Endometrial microvascular endothelial cells (primary cell): ENCODE data around the gene CRACDL. TPM values are rescaled to one million over a fixed set of nuclear protein-coding genes. Genes with fewer than 3 reads are reported as not detected.

Source experiments
- in situ Hi-C: cut with HindIII; loops from 2 replicates; pipeline ENCODE4 v1.10.0; 2017; ENCODE audit warnings: low sequenced_read_pairs, low pct_unique_long_range_greater_than_20kb; ENCODE audit errors: inconsistent ontology term
- total RNA-seq: library from RNA; depleted of rRNA; stranded (reverse); fragments of >200 nt; gene quantifications from one replicate; pipeline ENCODE4 v1.2.3, GENCODE V29; 2015; ENCODE audit errors: inconsistent ontology term

Gene CRACDL
- total RNA-seq, 1 donor from 2014 or later = 8.2 TPM

DNA sequence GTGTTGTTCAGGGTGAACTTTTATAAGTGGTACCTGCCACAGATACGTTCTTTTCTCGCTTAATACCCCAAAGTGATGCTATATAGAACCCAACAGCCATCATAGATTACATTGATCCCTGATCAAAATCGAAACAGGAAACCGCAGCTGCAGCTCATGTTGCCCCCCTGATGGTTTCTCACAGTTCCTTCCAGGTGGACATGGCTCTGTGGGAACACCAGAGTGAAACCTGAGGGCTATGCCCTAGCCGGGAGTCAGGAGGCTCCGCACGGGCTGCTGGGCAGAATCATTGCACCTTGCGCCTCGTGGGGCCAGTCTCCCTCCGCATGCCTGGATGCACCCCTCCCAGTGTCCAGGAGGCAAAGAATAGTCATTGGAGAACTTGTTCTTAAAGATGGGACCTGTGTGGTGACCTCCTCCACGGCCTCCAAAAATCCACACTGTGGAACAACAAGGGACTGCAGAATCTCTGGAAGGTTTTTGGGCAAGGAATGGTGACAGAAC lies 61.8 kb downstream of the CRACDL start:
- in situ Hi-C loops = no loop called here

DNA sequence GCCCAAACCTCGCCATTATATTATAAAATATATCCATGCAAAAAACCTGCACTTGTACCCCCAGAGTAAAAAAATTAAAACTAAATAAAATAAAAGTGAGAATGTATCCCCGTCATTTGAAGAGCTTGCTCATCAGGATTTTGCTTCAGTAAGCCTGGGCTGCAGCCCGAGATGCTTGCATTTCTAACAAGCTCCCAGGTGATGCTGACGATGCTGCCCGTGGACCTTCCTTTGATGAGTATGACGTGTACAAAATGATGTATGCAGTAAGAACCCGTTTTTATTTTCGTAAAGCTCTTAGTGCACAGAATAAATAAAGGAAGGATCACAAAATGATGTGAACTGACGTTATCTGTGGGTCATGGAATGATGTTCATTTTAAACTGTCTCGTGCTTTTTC lies 63.5 kb downstream of the CRACDL start:
- in situ Hi-C loops = no loop called here

DNA sequence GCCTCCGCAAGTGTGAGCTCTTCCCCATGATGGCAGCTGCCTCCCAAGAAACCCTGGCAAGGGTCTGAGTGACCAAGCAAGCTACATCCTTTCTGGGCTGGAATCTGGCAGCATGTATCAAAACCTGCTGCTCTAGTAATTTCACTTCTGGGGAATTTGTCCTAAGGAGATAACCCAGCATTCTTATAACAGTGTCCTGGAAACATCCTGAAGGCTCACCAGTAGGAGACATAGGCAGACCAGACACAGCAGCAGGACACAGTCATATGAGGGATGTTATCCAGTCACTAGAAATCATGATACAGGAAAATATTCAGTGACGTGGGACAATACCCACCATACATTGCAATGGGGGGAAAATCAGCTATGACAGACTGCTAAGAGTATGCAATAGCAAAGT lies 64.5 kb downstream of the CRACDL start:
- in situ Hi-C loops = no loop called here

DNA sequence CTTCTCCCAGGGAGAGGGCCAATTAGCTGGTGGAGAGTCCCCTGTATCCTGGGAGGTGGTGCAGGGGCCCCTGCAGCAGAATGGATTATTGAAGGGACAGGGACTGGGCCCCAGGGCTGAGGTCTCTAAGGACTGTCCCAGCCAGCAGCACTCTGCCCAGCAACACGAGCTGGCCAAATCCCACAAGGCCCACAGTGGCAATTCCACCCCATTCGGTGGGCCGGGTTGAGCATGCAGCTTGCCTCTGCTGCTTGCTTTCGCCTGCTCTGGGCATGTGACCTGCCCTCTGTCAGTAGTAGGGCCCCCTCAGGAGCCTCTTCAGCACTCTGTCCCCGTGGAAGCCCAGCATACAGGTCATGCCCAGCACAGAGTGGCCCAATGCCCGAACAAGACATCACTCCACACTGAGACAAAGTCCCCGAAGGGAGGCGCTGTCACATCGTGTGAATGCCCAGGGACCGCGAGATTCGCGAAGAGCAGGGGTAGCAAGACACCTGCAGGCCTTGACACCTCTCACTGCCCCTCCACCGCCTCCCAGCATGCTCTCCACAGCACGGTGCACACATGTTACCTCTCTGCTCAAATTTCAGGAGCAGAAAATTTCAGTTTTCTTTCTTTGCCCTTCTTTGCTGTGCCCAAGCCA lies 65.4 kb downstream of the CRACDL start:
- in situ Hi-C loops = no loop called here

DNA sequence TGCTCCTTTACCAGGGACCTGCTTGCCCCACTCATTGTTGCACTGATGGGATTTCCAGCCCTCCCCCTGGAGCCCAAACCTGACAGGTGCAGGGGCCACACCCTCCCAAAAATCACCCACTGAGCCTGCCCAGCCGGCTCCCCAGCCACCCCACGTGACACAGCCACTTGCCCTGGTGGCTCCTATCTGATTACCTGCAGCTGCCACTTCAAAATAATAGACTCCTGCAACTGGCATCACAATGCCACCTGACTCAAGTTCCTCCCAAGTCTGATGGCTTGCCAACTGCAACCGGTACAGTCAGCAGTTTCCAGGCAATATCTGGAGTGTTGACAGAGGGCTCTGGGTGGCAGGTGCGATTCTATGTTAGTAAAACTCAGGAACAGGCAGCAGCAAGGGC lies 66.2 kb downstream of the CRACDL start:
- in situ Hi-C loops = no loop called here

DNA sequence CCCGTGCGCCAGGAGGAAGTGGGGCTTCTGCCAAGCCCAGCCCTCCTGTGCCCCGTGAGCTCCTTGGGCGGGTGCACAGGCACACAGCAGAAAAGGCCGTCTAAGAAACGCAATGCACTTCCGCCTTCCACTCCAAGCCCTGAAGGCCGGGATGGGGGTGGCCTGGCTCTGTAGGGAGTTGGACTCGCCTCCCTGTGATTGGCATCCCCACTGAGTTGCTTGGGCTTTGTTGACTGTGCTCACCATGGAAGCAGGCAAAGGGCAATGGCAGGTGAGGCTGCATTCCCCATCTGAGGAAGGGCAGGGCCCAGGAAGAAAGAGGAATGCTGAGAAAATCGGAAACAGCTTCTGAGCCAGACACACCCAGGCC lies 66.8 kb downstream of the CRACDL start:
- in situ Hi-C loops = no loop called here

DNA sequence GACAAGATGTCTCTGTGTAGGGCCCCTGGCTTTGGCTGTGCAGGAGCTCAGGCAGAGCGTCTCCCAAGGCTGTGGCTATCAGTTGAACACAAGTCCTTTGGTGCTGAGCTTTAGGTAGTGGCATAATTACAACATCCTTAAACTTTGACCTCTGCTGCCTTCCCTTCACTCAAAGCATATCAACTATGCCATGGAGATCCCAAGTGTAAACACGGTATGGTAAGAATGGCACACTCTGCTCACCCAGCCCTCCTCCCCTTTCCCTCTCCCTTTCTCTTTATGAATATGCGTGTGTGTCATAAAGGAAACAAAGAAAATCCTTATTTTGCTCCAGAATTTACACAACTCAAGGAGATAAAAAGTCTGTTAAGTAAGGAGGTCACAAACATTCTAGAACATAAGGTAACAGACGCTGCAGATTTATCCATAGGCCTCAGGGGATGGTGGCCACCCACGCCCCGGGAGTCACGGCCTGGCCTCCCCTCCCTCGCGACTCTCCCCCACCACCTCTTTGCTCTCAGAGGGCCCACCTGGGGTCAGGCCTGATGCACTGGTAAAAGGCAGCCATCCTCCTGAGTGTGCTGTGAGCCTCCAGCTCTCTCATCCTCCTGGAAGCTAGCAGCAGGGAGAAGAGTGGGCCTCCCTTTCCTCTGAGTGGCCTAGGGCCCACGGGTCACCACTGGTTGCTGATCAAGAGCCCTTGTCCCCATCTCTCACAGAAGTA lies 67.3 kb downstream of the CRACDL start:
- in situ Hi-C loops = no loop called here

DNA sequence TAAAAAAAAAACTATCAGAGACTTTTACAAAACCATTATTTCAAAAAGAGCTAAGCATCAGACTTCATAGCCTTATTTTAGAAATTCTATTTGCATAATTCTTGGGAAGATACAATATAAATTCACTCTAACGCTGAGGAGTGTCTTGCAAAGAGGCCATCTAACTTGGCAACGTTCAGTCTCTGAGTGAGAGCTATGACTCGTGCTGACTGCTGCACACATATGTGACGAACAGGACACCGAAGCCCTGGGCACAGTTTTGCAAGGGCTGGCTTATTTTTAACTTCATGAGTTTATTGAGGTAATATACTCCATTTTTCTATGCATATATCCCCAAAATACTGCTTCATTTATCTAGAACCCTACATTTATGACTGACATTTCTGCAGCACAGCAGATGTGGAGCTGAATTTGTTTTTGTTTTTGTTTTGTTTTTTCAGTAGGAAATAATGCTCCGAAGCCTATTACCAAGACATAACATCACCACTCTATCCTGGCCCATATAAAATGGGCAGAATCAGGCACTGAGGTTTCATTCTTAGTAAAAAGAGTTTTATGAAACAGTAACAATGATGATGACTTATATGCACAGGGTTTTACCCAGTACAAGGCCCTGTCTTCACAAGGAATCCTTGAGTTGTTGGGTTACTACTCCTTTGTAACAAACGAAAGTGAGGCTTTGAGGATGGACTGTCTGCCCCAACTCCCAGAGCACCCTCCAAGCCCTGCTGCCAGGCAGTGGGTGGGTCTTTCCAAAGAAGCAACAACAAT lies 68.3 kb downstream of the CRACDL start:
- in situ Hi-C loops = no loop called here

DNA sequence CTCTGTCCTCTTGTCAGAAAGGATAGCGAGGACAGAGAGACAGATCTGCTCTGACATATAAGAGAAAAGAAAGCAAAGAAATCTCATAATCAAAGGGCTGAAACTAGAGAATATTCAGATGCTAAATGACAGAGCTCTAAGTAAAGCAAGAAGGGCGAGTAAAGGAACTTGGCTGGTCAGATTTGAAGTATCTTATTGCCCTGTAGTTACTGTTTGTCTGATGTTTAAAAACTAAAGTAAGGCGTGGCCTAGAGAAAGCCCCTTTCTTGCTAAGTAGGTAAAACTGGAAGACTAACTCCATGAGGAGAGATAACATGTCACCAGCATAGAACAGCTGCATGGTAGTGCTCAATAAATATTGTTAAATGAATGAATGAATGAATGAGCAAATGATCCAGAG lies 70.0 kb downstream of the CRACDL start:
- in situ Hi-C loops = no loop called here

DNA sequence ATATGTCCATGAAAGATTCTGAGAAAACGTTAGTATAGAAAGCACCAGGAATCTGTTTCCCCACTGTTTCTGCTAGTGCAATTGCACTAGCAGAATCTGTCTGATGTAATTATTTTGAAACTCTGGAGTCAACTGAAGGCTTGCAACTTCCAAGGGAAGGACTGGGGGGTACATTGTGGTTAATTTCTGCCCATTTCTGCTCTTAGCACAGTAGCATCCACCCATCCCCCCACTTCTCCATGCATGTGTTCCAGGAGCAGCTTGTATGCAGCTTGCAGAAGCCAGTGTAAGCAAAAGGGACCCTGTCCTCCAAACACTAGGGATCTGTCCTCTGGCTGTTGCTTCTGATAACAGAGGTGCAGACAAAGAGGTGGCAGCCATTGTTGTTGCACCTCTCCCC lies 74.4 kb downstream of the CRACDL start:
- in situ Hi-C loops = no loop called here

DNA sequence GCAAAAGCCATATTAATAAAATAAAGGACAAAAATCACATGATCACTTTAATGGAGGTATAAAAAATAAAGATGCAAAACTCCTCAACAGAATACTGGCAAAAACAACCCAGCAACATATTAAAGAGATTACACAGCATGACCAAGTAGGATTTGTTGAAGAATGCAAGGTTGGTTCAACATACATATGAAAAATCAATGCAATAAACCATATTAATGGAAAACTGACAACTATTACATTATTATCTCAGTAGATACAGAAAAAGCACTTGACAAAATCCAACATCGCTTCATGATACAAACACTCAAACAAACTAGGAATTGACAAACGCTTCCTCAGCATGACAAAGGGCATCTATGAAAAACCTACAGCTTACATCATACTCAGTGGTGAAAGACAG lies 76.7 kb downstream of the CRACDL start:
- in situ Hi-C loops = no loop called here

DNA sequence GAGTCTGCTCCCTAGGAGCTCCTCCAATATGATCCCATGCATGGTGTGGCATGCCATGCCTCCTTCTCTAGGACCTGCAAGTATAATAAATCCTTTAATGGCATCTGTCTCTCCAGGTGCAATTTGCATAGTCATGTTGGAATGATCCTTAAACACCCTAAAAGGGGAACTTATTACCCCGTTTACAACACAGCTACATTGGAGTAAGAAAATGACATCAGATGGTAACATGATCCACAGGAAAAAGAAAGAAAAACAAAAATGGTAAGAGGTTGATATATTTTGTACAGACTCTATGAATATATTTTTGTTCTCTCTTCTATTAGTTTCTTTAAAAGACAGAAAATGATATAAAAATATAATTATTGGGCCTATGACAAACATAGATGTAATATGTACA lies 79.0 kb downstream of the CRACDL start:
- in situ Hi-C loops = no loop called here

DNA sequence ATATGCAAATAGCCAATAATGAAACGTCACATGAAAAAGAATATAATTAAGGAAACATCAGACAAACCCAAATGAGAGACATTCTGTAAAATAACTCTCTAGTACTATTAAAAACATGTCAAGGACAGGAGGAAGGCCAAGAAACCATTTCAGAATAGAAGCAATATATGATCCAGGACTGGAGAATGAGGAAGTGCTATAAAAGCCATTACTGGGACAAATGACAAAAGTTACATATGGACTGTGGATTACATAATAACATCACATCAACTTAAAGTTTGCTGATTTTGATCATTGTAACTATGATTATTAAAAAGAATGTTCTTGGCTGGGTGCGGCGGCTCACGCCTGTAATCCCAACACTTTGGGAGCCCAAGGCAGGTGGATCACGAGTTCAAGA lies 81.3 kb downstream of the CRACDL start:
- in situ Hi-C loops = no loop called here

DNA sequence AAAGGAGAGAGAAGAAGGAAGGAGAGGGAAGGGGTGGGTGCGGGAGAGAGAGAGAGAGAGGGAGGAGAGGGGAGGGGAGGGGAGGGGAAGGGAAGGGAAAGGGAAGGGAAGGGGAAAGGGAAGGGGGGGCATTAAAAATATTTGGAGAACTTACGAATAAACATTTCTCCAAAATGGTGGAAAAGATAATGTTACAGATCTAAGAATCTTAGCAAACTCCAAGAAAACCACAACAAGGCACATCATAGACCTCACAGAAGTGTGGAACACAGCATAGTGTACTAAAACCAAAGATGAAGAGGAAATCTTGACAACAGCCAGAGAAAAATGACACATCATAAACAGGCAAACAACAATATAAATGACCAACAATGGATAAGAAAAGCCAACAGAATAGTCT lies 83.1 kb downstream of the CRACDL start:
- in situ Hi-C loops = no loop called here

DNA sequence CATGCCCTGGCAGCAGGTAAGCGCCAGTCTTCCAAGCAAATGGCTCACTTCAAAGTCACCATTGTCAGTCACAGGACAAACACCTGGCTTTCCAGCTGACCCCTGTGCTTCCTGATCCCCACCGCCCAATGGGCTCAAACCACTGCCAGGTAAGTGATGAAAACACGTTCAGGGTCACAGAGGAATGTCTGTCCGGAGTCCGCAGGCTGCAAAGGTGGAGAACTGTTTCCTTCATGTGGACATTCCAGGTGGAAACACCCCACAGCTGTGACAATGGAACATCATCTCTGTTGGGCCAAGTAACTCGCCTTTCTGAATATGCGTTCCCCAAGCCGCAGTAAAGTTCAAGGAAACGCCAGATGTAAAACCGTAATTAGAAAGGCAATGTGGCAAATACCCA lies 86.0 kb downstream of the CRACDL start:
- in situ Hi-C loops = no loop called here

DNA sequence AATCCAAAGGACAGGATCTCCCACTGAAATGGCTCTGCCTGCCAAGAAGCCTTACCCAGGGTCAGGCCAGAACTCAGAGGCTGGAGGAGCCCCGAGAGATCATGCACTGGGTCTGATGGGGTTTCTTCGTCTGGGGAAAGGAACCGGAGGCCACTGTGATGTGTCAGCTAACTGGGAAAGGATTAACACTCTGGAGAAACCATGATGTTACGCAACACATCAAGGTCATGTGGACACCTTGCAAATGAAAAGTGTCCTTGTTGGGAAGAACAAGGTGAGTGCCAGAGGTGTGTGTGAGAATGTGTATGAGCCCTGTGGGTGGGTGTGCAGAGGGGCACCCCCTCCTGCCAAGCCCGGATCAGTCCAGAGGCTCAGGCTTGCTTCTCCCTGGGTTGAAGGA lies 86.9 kb downstream of the CRACDL start:
- in situ Hi-C loops = no loop called here

DNA sequence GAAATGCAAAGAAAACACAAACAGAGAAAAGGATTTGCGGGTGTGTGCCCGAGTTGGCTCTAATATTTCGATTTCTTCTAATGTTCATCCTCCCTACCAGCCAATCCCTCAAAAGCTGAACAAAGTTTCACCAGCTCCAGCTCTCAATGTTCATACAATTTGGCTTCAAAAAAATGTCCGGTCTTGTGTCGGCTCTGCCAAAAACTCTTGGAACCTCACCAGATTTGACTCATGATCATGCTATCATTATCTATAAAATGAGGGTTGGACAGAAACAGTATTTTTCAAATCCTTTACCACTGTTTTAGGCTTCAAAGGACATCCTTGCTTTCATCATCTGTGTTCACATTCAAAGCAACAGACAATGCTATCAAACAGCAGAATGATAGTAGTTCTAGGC lies 88.2 kb downstream of the CRACDL start:
- in situ Hi-C loops = no loop called here

DNA sequence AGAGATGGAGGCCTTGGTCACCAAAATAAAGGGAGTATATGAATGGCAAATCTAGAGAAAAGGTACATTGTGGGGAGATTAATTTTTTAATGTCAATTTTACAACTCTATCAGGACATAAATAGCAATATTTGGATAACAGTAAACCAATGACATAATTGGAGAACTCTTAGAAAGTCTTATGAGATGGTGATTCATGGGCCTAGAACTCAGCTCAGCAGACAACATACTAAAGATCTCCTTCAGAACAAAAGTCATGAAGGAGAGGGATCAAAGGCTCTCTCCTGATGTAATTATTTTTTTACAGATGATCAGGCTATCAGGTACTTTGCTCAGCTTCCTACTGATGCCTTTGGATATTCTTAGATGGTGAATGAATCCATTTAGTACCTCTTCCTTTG lies 90.0 kb downstream of the CRACDL start:
- in situ Hi-C loops = no loop called here

DNA sequence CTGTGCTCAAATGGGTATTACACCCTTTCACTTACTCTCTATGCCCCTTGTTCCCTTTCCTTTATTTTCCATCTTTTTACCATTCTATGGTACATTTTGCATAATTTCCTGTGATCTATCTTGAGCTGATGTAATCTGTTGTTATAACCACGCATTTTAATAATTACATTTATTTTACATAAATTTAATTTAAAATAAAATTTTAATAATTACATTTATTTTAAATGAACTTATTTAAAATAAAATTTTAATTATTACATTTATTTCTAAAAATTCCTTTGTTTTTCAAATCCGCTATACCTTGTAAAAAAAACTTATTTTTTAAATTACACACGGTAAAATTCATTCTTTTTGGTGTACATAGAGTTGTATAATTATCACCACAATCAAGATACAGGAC lies 93.9 kb downstream of the CRACDL start:
- in situ Hi-C loops = no loop called here

DNA sequence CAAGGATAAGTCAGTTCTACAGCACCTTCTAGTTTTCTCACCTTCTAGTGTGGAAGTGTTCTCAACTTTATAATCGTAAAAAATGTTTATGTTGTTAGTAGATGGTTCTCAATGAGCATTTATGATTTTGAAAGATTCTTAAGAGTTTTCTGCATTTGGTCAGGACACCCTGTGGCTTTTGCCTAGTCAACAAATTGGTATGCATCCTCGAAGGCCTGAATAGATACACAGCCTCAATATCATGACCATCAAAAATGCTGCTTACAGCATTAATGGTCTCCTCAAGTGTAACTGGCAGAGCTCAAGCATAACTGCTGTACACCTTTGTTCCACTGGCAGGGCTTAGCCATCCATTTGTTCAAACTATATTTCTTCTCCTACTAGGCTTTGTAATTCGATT lies 96.7 kb downstream of the CRACDL start:
- in situ Hi-C loops = no loop called here
